PC-3 (cell line): ENCODE measurements around the gene KAT6B.

Experiments
- EZH2 ChIP-seq: fragments of 300-600 bp; sonication (generic); IDR thresholded peaks from one replicate; pipeline ENCODE4 v1.6.1; 2017; ENCODE audit warnings: antibody characterized with exemption, mild to moderate bottlenecking, low read length; ENCODE audit not compliant: unreplicated experiment
- TF ChIP-seq, protein P1 (sequence below): fragments of 300-600 bp; sonication (generic); conservative IDR thresholded peaks from 2 replicates; pipeline ENCODE4 v1.5.1; 2017; ENCODE audit warnings: antibody characterized with exemption, low read depth, mild to moderate bottlenecking, low read length

DNA sequence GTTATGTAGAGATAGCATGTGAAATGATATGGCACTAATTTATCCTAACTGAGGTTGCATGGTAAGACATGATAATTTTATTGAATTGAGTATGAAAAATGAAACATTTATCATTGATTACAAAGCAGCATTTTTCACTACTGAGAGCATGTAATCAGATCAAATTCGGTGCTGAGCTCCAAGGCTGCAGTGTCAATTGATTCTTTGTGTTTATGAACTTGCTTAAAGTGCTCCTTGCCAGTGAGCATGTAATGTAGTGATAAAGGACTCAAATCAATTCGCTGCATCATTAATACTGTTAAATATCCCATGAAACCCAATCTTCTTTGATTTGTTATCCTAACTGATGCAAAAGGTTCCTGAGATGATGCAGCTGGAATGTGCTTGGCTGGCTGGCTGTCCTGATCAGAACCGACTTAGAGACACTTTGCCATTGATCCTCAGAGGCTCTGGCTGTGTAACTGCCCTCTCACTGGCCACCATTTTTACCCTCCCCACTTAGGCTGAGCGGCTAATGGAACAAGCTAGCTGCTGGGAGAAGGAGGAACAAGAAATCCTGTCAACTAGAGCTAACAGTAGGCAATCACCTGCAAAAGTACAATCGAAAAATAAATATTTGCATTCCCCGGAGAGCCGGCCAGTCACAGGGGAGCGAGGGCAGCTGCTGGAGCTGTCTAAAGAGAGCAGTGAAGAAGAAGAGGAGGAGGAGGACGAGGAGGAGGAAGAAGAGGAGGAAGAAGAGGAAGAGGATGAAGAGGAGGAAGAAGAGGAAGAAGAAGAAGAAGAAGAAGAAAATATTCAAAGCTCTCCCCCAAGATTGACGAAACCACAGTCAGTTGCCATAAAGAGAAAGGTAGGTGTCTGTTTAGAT, 195.2 kb downstream of the KAT6B start:
- TF ChIP-seq, protein P1, sequence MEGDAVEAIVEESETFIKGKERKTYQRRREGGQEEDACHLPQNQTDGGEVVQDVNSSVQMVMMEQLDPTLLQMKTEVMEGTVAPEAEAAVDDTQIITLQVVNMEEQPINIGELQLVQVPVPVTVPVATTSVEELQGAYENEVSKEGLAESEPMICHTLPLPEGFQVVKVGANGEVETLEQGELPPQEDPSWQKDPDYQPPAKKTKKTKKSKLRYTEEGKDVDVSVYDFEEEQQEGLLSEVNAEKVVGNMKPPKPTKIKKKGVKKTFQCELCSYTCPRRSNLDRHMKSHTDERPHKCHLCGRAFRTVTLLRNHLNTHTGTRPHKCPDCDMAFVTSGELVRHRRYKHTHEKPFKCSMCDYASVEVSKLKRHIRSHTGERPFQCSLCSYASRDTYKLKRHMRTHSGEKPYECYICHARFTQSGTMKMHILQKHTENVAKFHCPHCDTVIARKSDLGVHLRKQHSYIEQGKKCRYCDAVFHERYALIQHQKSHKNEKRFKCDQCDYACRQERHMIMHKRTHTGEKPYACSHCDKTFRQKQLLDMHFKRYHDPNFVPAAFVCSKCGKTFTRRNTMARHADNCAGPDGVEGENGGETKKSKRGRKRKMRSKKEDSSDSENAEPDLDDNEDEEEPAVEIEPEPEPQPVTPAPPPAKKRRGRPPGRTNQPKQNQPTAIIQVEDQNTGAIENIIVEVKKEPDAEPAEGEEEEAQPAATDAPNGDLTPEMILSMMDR, result no peak
- no peak for TF ChIP-seq EZH2
